SK-N-MC (cell line): ENCODE measurements around the gene SCYL3.

Experiments used
- DNase-seq: peaks from one replicate; pipeline ENCODE4 v3.0.0-alpha.2; 2011; ENCODE audit warnings: low read depth, low spot score
- H3K27ac ChIP-seq: fragments of 200-600 bp; sonication (generic); 2 replicates; pipeline ENCODE4 v1.5.1; 2016; ENCODE audit warnings: mixed run types
- H3K36me3 ChIP-seq: fragments of 200-600 bp; sonication (generic); 2 replicates; pipeline ENCODE4 v1.6.1; 2017; ENCODE audit warnings: antibody characterized with exemption, low read length, mixed read lengths; ENCODE audit not compliant: insufficient read depth
- H3K4me3 ChIP-seq: fragments of 200-600 bp; sonication (generic); 2 replicates; pipeline ENCODE4 v1.5.1; 2016
- H3K9ac ChIP-seq: fragments of 200-600 bp; sonication (generic); 2 replicates; pipeline ENCODE4 v1.8.0; 2017; ENCODE audit warnings: mixed run types, mixed read lengths; ENCODE audit not compliant: insufficient read length
- H3K9me3 ChIP-seq: fragments of 200-600 bp; sonication (generic); 2 replicates; pipeline ENCODE4 v1.6.1; 2017; ENCODE audit warnings: low read depth, mild to moderate bottlenecking, antibody characterized with exemption, low read length, moderate library complexity, mixed read lengths
- EZH2 ChIP-seq: fragments of 200-600 bp; sonication (generic); IDR thresholded peaks from one replicate; pipeline ENCODE4 v1.6.1; 2017; ENCODE audit warnings: antibody characterized with exemption
- FOXP2 ChIP-seq: optimal IDR thresholded peaks from 2 replicates; pipeline ENCODE3; 2011; ENCODE audit warnings: mild to moderate bottlenecking, moderate library complexity; ENCODE audit not compliant: insufficient read depth; ENCODE audit errors: extremely low read length, control extremely low read depth
- POLR2AphosphoS5 ChIP-seq: IDR thresholded peaks from 2 replicates; pipeline ENCODE4 v1.6.1; 2012; ENCODE audit warnings: mild to moderate bottlenecking, low read depth, low read length, borderline replicate concordance

Gene SCYL3

GRCh38 chr1:169904834-169905233, 11.1 kb upstream of the SCYL3 start:
- Histone ChIP-seq H3K36me3 (no peaks in the 10 kb centered on the region), H3K27ac (no peak overlapping the region), H3K4me3 (no peak overlapping the region), H3K9ac (no peak overlapping the region), H3K9me3 (no peaks in the 10 kb centered on the region)
- DNase-seq: no peak
- TF ChIP-seq POLR2AphosphoS5: no peak
- TF ChIP-seq FOXP2: no peak
- no peak for TF ChIP-seq EZH2

DNA sequence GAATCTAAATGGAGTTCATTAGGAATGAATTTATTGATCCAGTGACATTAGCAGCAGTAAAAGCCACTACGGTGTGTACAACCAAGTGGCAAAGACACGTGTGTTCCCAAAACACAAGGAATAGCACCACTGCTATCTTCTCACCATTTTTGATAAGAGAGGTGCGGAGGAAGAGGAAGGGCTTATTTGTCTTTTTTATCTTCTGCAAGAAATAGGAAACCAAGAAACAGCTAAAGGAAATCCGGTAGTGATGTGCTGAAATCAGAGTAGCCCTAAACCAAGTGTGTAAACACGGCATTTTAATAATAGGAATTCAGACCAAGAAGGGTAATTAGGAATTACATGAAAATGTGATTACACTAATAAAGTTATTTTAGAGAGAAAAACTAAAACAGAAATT, 9.1 kb upstream of the SCYL3 start:
- no peak overlapping the region for H3K27ac ChIP-seq
- no peak for TF ChIP-seq POLR2AphosphoS5
- TF ChIP-seq EZH2: no peak
- TF ChIP-seq FOXP2: no peak
- H3K36me3 ChIP-seq: no peaks in the 10 kb centered on the region

DNA sequence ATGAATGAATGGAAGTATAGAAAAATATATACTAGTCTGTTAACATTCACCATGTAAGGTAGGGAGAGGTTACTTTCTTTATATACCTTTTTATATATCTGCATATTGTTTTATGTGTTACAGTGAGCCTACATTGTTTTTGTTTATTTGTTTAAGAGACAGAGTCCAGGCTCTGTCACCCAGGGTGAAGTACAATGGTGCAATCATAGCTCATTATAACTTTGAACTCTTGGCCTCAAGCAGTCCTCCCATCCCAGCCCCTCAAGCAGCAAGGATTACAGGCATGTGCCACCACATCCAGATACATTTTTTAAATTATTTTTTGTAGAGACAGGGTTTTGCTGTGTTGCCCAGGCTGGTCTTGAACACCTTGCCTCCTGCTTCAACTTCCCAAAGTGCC, 7.4 kb upstream of the SCYL3 start:
- Histone ChIP-seq H3K4me3 (no peak overlapping the region), H3K9me3 (no peaks in the 10 kb centered on the region), H3K9ac (no peak overlapping the region), H3K36me3 (no peaks in the 10 kb centered on the region), H3K27ac (no peak overlapping the region)
- TF ChIP-seq EZH2: no peak
- TF ChIP-seq FOXP2: no peak
- TF ChIP-seq POLR2AphosphoS5: no peak
- DNase-seq: no peak

More for the DNA sequence above, 9.1 kb upstream of the SCYL3 start:
- H3K4me3 ChIP-seq: no peak overlapping the region
- H3K9ac ChIP-seq: no peak overlapping the region
- DNase-seq: no peak
- H3K9me3 ChIP-seq: no peaks in the 10 kb centered on the region

GRCh38 chr1:169900571-169900970, 6.9 kb upstream of the SCYL3 start:
- no peak overlapping the region for H3K4me3 ChIP-seq
- DNase-seq: no peak
- H3K27ac ChIP-seq: no peak overlapping the region
- TF ChIP-seq POLR2AphosphoS5 (no peak), FOXP2 (no peak), EZH2 (no peak)
- H3K36me3 ChIP-seq: no peaks in the 10 kb centered on the region
- H3K9ac ChIP-seq: no peak overlapping the region
- no peaks in the 10 kb centered on the region for H3K9me3 ChIP-seq

- Histone ChIP-seq H3K36me3 (no peaks in the 10 kb centered on the region), H3K9me3 (no peaks in the 10 kb centered on the region), H3K9ac (no peak overlapping the region), H3K27ac (no peak overlapping the region), H3K4me3 (no peak overlapping the region)
- TF ChIP-seq POLR2AphosphoS5 (no peak), FOXP2 (no peak), EZH2 (no peak)
- DNase-seq: no peak
Observed at GRCh38 chr1:169899519-169900217, 6.0 kb upstream of the SCYL3 start.

DNA sequence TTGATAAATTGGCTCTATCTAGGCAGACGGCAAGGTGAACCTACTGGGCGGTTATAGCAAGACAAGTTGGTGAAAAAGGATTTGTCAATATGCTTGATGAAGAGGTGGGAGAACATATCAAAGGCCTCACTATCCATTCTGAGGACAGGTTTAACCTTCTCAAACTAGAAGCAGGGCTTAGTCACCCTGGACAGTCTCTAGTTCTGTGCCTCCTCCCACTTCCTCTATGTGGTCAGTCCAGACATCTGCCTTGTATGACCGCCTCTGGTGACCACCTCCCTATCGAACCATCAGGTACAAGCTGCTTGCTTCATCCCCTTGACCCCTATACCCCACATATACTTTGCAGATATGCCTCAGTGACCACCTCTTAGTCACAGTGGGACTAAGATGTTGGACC, 2.3 kb upstream of the SCYL3 start:
- Histone ChIP-seq H3K4me3 (no peak overlapping the region), H3K9ac (no peak overlapping the region), H3K27ac (no peak overlapping the region), H3K36me3 (no peaks in the 10 kb centered on the region), H3K9me3 (no peaks in the 10 kb centered on the region)
- DNase-seq: no peak
- TF ChIP-seq EZH2 (no peak), FOXP2 (no peak), POLR2AphosphoS5 (no peak)

DNA sequence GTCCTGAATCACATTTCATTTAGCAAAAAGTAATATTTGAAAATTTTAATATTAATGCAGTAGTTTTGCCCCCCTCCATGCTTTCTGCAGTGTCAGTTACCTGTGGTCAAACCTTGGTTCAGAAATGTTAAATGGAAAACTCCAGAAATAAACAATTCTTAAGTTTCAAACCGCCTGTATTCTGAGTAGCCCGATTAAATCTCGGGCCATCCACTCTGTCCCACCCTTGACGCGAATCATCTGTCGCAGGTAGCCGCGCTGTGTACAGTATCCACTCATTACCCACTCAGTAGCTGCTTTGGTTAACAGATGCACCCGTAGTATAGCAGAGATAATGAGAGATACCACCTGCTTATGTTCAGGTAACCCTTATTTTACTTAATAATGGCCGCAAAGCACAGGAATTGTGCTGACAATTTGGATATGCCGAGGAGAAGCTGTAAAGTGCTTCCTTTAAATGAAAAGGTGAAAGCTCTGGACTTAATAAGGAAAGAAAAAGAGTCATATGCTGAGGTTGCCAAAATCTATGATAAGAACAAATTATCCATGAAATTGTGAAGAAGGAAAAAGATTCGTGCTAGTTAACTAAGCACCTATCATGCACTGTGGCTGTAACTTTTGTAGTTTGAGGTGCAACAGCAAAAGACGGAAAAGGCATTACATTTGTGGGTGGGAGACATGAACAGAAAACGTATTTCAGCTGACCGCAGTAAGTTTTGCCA, 889 bp upstream of the SCYL3 start:
- Histone ChIP-seq H3K9ac (peak overlapping the region; percentile 92), H3K4me3 (peak overlapping the region; percentile 84), H3K27ac (0 out of 2 replicates have a peak overlapping the region, but pooled peaks have one; percentile 27), H3K9me3 (no peaks in the 10 kb centered on the region), H3K36me3 (no peaks in the 10 kb centered on the region)
- TF ChIP-seq FOXP2 (no peak), POLR2AphosphoS5 (peak; percentile 85)
- DNase-seq: no peak

GRCh38 chr1:169892927-169893644, 610 bp downstream of the SCYL3 start:
- peak overlapping the region; percentile 84 for H3K4me3 ChIP-seq
- no peaks in the 10 kb centered on the region for H3K9me3 ChIP-seq
- no peaks in the 10 kb centered on the region for H3K36me3 ChIP-seq
- no peak overlapping the region for H3K27ac ChIP-seq
- no peak for DNase-seq
- TF ChIP-seq FOXP2 (no peak), EZH2 (no peak), POLR2AphosphoS5 (no peak)
- H3K9ac ChIP-seq: peak overlapping the region; percentile 92
